ENCODE measurements around the gene CST9L.

- TF ChIP-seq, protein P1, sequence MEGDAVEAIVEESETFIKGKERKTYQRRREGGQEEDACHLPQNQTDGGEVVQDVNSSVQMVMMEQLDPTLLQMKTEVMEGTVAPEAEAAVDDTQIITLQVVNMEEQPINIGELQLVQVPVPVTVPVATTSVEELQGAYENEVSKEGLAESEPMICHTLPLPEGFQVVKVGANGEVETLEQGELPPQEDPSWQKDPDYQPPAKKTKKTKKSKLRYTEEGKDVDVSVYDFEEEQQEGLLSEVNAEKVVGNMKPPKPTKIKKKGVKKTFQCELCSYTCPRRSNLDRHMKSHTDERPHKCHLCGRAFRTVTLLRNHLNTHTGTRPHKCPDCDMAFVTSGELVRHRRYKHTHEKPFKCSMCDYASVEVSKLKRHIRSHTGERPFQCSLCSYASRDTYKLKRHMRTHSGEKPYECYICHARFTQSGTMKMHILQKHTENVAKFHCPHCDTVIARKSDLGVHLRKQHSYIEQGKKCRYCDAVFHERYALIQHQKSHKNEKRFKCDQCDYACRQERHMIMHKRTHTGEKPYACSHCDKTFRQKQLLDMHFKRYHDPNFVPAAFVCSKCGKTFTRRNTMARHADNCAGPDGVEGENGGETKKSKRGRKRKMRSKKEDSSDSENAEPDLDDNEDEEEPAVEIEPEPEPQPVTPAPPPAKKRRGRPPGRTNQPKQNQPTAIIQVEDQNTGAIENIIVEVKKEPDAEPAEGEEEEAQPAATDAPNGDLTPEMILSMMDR (IDR thresholded peaks at IDR 0.05) = no peak
- TF ChIP-seq POLR2A (IDR thresholded peaks at IDR 0.05) = no peak
- no peak for TF ChIP-seq EP300 (IDR thresholded peaks at IDR 0.05)
- no peak for TF ChIP-seq POLR2AphosphoS5 (IDR thresholded peaks at IDR 0.05)
Measured at GRCh38 chr20:23533161-23533560, 35.1 kb downstream of the CST9L start.
